Prostate gland (tissue), 2 donors: ENCODE results near the gene ARFGAP3. TPM values are rescaled to one million over a fixed set of nuclear protein-coding genes. Genes with fewer than 3 reads are reported as not detected.

Source experiments
- DNase-seq: peaks from one replicate; pipeline ENCODE4 v3.0.0-alpha.2; 2019; ENCODE audit warnings: low spot score
- H3K27ac ChIP-seq, 2 donors: fragments of 200-600 bp; sonication (generic); 2 replicates each; pipeline ENCODE4 v1.5.1; 2017 to 2019
- H3K27me3 ChIP-seq: fragments of 200-600 bp; sonication (generic); replicated peaks from 2 replicates; pipeline ENCODE4 v1.5.1; 2019; ENCODE audit not compliant: insufficient read depth
- H3K36me3 ChIP-seq, 2 donors: fragments of 200-600 bp; sonication (generic); 1 replicate in 1 of 2; 2 replicates in 1 of 2; pipeline versions ENCODE4 v1.5.1 to v1.8.1; 2017 to 2019
- H3K4me1 ChIP-seq: fragments of 200-600 bp; sonication (generic); replicated peaks from 2 replicates; pipeline ENCODE4 v1.5.1; 2019
- H3K4me3 ChIP-seq, 2 donors: fragments of 200-600 bp; sonication (generic); 2 replicates each; pipeline ENCODE4 v1.5.1; 2017 to 2019
- H3K9me3 ChIP-seq: fragments of 200-600 bp; sonication (generic); 2 replicates; pipeline ENCODE4 v1.5.1; 2017
- POLR2A ChIP-seq: fragments of 450-650 bp; IDR thresholded peaks from one replicate; pipeline ENCODE4 v1.6.1; 2016; ENCODE audit warnings: antibody characterized with exemption, mild to moderate bottlenecking
- POLR2AphosphoS5 ChIP-seq: sonication (generic); formaldehyde crosslinking; IDR thresholded peaks from one replicate; pipeline ENCODE4 v1.6.1; 2017; ENCODE audit warnings: antibody characterized with exemption
- WGBS: methylation state at CpG from one replicate; pipeline ENCODE4 v1.1.5; 2018; 5-methylcytosine and 5-hydroxymethylcytosine counted together
- intact Hi-C: fragments of 100-400 bp; cut with DNase I; formaldehyde crosslinking; loops from one replicate; pipeline ENCODE4 v1.14.2; 2022
- total RNA-seq, 2 donors: library from RNA; depleted of rRNA; stranded (reverse); fragments of >200 nt; gene quantifications; one replicate each; pipeline ENCODE4 v1.1.0, GENCODE V29; 2016
- TF ChIP-seq, protein P1 (sequence below), 4 experiments: fragments of 200-600 bp in 2 of 4; fragments of 450-650 bp in 2 of 4; sonication (generic) in 2 of 4; IDR thresholded peaks; 1 replicate in 3 of 4; 2 replicates in 1 of 4; pipeline ENCODE4 v1.5.1; 2016 to 2019; ENCODE audit warnings: antibody characterized with exemption in 4 of 4, mild to moderate bottlenecking in 2 of 4, moderate library complexity in 2 of 4

Gene ARFGAP3
- total RNA-seq, 2 donors from 2014 or later, result 92.9 to 127 TPM

DNA sequence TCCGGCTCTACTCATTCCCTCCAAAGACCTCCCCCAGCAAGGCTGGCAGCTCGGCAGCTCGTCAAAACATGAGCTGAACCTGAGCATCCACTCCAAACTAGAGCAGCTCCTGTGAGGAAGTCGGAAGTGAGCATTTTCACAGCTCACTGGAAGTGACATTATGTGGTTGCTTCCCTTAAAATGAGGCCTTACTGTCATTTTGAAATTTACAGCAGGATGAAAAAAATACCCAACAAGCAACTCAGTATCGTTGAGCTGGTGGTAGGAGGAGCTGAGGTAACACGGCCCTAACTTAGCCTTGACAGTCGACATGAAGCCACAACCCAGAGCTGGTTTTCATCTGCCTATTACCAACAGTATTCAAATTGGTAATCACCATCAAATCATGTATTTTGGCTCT lies 38.0 kb upstream of the ARFGAP3 start:
- 46% methylated on average over 7 of the region's 7 CpGs for WGBS
- H3K4me1 ChIP-seq, result peaks cover 11% of the 10 kb centered on the region
- H3K9me3 ChIP-seq, result no peaks in the 10 kb centered on the region
- no peak overlapping the region for H3K4me3 ChIP-seq
- TF ChIP-seq POLR2A (no peak), POLR2AphosphoS5 (no peak)
- TF ChIP-seq, protein P1, sequence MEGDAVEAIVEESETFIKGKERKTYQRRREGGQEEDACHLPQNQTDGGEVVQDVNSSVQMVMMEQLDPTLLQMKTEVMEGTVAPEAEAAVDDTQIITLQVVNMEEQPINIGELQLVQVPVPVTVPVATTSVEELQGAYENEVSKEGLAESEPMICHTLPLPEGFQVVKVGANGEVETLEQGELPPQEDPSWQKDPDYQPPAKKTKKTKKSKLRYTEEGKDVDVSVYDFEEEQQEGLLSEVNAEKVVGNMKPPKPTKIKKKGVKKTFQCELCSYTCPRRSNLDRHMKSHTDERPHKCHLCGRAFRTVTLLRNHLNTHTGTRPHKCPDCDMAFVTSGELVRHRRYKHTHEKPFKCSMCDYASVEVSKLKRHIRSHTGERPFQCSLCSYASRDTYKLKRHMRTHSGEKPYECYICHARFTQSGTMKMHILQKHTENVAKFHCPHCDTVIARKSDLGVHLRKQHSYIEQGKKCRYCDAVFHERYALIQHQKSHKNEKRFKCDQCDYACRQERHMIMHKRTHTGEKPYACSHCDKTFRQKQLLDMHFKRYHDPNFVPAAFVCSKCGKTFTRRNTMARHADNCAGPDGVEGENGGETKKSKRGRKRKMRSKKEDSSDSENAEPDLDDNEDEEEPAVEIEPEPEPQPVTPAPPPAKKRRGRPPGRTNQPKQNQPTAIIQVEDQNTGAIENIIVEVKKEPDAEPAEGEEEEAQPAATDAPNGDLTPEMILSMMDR (IDR thresholded peaks at IDR 0.05), result no peak
- H3K27me3 ChIP-seq, result no peaks in the 10 kb centered on the region
- no peaks in the 10 kb centered on the region for H3K36me3 ChIP-seq
- H3K27ac ChIP-seq, result no peak overlapping the region
- DNase-seq, result no peak
- intact Hi-C loops, result no loop called here

DNA sequence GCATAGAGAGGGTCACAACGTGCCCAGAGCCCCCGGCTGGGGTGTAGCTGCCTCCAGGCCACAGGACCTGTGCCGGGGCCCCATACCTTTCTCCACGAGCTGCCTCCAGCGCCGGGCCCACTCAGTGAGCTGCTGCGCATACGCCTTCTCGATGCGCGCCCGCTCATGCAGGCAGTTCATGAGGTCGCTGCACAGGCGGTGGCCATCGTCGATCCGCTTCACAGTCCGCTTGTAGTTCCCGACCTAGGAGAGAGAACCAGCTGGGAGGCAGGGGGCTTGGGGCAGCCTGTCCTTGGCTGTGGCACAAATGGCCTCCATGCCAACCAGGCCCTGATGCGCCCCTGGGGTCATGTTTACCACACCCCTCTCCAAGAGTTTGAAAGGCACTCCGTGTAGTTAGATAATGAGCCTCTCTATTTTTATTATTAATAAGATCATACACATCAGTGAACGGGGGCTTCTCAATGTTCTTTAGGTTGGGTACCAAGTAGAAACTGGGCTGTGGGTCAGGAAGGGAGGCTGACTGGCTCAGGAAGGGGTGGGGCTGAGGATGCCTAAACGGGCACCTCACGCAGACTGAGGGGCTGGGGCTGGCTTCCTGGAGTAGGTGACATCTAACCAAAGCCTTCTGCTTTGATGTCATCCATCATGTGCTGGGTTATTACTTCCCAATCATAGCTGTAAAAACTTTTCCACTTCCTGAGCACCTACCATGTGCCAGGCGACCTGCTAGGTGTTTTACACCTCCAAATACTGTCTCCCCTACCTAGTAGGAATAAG lies 36.5 kb upstream of the ARFGAP3 start:
- WGBS, result 77% methylated on average over 25 of the region's 25 CpGs
- Histone ChIP-seq H3K36me3 (no peaks in the 10 kb centered on the region), H3K27ac (peak overlapping the region; percentile 68 to 75), H3K4me1 (peaks cover 11% of the 10 kb centered on the region), H3K4me3 (no peak overlapping the region), H3K27me3 (no peaks in the 10 kb centered on the region), H3K9me3 (no peaks in the 10 kb centered on the region)
- no peak for DNase-seq
- no peak for TF ChIP-seq POLR2A
- TF ChIP-seq POLR2AphosphoS5, result no peak
- TF ChIP-seq, protein P1 (IDR thresholded peaks at IDR 0.05), result no peak
- intact Hi-C loops, result no loop called here

- Histone ChIP-seq H3K27ac (peak overlapping the region; percentile 68 to 75), H3K36me3 (no peaks in the 10 kb centered on the region), H3K27me3 (no peaks in the 10 kb centered on the region), H3K4me3 (no peak overlapping the region), H3K4me1 (peaks cover 11% of the 10 kb centered on the region), H3K9me3 (no peaks in the 10 kb centered on the region)
- WGBS, result 42% methylated on average over 10 of the region's 10 CpGs
- TF ChIP-seq POLR2A, result no peak
- peak; percentile 51 for TF ChIP-seq POLR2AphosphoS5
- TF ChIP-seq, protein P1 (IDR thresholded peaks at IDR 0.05), result no peak
- intact Hi-C loops, result no loop called here
- DNase-seq, result peak; percentile 47
These were observed 35.7 kb upstream of the ARFGAP3 start for GRCh38 chr22:42892571-42893316.

GRCh38 chr22:42892156-42892555 lies 35.1 kb upstream of the ARFGAP3 start:
- intact Hi-C loops, result no loop called here
- Histone ChIP-seq H3K27ac (peak overlapping the region; percentile 68 to 75), H3K4me1 (peaks cover 11% of the 10 kb centered on the region), H3K9me3 (no peaks in the 10 kb centered on the region), H3K36me3 (peaks cover 0 to 2% of the 10 kb centered on the region in 2 donors), H3K4me3 (no peak overlapping the region), H3K27me3 (no peaks in the 10 kb centered on the region)
- no peak for TF ChIP-seq POLR2AphosphoS5
- TF ChIP-seq, protein P1 (IDR thresholded peaks at IDR 0.05), result no peak
- TF ChIP-seq POLR2A, result no peak
- DNase-seq, result no peak
- WGBS, result 74% methylated on average over 9 of the region's 9 CpGs
